Activated naive CD8-positive, alpha-beta T cell treated with anti-CD3 and anti-CD28 coated beads, Interleukin-2, amount 50 U/mL, for 24 hours (primary cell): ENCODE measurements around the gene SMG6.

Experiments
- ATAC-seq: fragments of 150-1000 bp; cut with Tn5 transposase; one replicate; pipeline ENCODE4 v1.10.0; 2021
- DNase-seq: peaks from one replicate; pipeline ENCODE4 v3.0.0; 2021
- H3K27ac Mint-ChIP-seq: one replicate; pipeline ENCODE4 v1.8.0; 2021; ENCODE audit warnings: mild to moderate bottlenecking, mixed read lengths
- H3K27me3 Mint-ChIP-seq: one replicate; pipeline ENCODE4 v1.8.0; 2021; ENCODE audit warnings: mixed read lengths
- H3K36me3 Mint-ChIP-seq: one replicate; pipeline ENCODE4 v1.8.0; 2021; ENCODE audit warnings: low read depth, mixed read lengths
- H3K4me1 Mint-ChIP-seq: one replicate; pipeline ENCODE4 v1.8.0; 2021; ENCODE audit warnings: mixed read lengths
- H3K4me3 Mint-ChIP-seq: one replicate; pipeline ENCODE4 v1.8.0; 2021; ENCODE audit warnings: mild to moderate bottlenecking, moderate library complexity, mixed read lengths
- H3K9me3 Mint-ChIP-seq: one replicate; pipeline ENCODE4 v1.8.0; 2021; ENCODE audit warnings: mixed read lengths

Gene SMG6

DNA sequence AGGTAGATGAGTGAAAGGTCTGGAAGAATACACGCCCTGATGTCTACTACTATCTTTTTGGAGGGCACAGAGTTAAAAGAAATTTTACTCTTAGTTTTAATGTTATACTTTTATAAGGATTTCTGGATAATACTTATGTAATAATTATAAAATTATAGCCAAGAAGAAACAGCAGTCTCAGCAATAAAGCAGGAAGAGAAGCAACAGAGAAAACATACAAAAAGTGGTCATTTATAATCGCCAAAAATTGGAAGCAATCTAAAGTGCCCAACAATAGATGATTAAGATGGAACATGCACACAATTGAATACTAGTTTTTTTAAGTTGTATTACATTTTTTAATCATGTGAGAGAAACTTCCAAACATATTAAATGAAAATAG, 64.4 kb downstream of the SMG6 start:
- H3K36me3 Mint-ChIP-seq: peaks cover 51% of the 10 kb centered on the region
- no peak for DNase-seq
- peaks cover 21% of the 10 kb centered on the region for H3K4me1 Mint-ChIP-seq
- H3K27me3 Mint-ChIP-seq: no peaks in the 10 kb centered on the region
- ATAC-seq: no peak
- H3K4me3 Mint-ChIP-seq: no peak overlapping the region
- no peaks in the 10 kb centered on the region for H3K9me3 Mint-ChIP-seq
- no peak overlapping the region for H3K27ac Mint-ChIP-seq

- no peak for ATAC-seq
- no peak overlapping the region for H3K4me3 Mint-ChIP-seq
- H3K9me3 Mint-ChIP-seq: no peaks in the 10 kb centered on the region
- no peaks in the 10 kb centered on the region for H3K27me3 Mint-ChIP-seq
- H3K27ac Mint-ChIP-seq: no peak overlapping the region
- DNase-seq: no peak
- peaks cover 45% of the 10 kb centered on the region for H3K36me3 Mint-ChIP-seq
- H3K4me1 Mint-ChIP-seq: peaks cover 22% of the 10 kb centered on the region
Measured at GRCh38 chr17:2238432-2239169, 65.0 kb downstream of the SMG6 start.

DNA sequence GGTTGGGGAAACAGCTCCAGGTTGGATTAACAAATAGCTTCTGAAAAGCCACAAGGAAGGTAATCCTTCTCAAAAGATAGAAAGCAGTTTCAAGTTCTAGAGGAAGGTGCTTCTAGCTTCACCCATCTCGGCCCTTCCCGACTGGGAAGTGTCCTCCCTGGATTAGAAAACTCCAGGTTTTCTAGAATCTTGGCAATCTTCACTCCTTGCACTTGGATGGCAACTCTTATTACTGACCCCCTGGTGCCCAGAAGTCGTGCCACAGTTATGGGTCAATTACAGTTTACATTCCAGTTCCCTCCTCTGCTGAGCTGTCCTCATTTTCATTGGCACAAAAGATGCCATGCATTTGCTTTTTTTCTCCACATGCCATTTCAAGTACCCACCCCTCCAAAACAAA, 65.6 kb downstream of the SMG6 start:
- H3K9me3 Mint-ChIP-seq: no peaks in the 10 kb centered on the region
- DNase-seq (no peak), ATAC-seq (no peak)
- H3K27ac Mint-ChIP-seq: no peak overlapping the region
- no peak overlapping the region for H3K4me3 Mint-ChIP-seq
- H3K36me3 Mint-ChIP-seq: peaks cover 40% of the 10 kb centered on the region
- H3K27me3 Mint-ChIP-seq: no peaks in the 10 kb centered on the region
- peaks cover 27% of the 10 kb centered on the region for H3K4me1 Mint-ChIP-seq

GRCh38 chr17:2237521-2237921, 66.1 kb downstream of the SMG6 start:
- H3K9me3 Mint-ChIP-seq: no peaks in the 10 kb centered on the region
- peaks cover 37% of the 10 kb centered on the region for H3K36me3 Mint-ChIP-seq

GRCh38 chr17:2235792-2236366, 67.7 kb downstream of the SMG6 start:
- no peak overlapping the region for H3K4me3 Mint-ChIP-seq
- peaks cover 28% of the 10 kb centered on the region for H3K36me3 Mint-ChIP-seq
- no peaks in the 10 kb centered on the region for H3K9me3 Mint-ChIP-seq
- DNase-seq (no peak), ATAC-seq (no peak)
- no peaks in the 10 kb centered on the region for H3K27me3 Mint-ChIP-seq
- peaks cover 34% of the 10 kb centered on the region for H3K4me1 Mint-ChIP-seq
- no peak overlapping the region for H3K27ac Mint-ChIP-seq

More at GRCh38 chr17:2237521-2237921, 66.1 kb downstream of the SMG6 start:
- Mint-ChIP-seq H3K4me1 (peaks cover 27% of the 10 kb centered on the region), H3K4me3 (no peak overlapping the region), H3K27ac (no peak overlapping the region), H3K27me3 (no peaks in the 10 kb centered on the region)
- DNase-seq (no peak), ATAC-seq (no peak)

DNA sequence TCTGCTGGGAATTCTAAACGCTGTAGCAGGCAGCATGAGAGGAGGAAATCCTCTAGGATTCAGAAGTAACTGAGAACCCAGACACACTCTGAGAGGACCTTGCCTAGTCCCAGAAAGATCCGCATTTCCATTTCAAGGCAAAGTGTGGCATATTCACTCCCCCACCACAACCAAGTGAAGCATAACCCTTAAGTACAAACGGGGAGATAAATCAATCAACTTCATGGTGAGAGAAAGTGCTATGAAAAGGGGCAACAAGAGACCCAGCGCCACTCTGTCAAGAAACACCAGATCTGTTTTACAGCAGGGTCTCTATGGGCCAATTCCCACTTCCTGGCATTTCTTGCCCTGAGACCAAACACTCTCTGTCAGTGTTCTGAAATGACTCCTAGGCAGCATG, 68.3 kb downstream of the SMG6 start:
- H3K36me3 Mint-ChIP-seq: peaks cover 25% of the 10 kb centered on the region

GRCh38 chr17:2233441-2233947, 70.1 kb downstream of the SMG6 start:
- Mint-ChIP-seq H3K4me1 (peaks cover 25% of the 10 kb centered on the region), H3K27ac (no peak overlapping the region), H3K9me3 (no peaks in the 10 kb centered on the region), H3K36me3 (peaks cover 28% of the 10 kb centered on the region), H3K27me3 (no peaks in the 10 kb centered on the region), H3K4me3 (no peak overlapping the region)
- DNase-seq (no peak), ATAC-seq (peak; percentile 28)

More for the DNA sequence above, 68.3 kb downstream of the SMG6 start:
- H3K27ac Mint-ChIP-seq: no peak overlapping the region
- H3K27me3 Mint-ChIP-seq: no peaks in the 10 kb centered on the region
- DNase-seq: no peak
- H3K9me3 Mint-ChIP-seq: no peaks in the 10 kb centered on the region
- H3K4me3 Mint-ChIP-seq: no peak overlapping the region
- ATAC-seq: no peak
- H3K4me1 Mint-ChIP-seq: peaks cover 34% of the 10 kb centered on the region

- DNase-seq (no peak), ATAC-seq (no peak)
- H3K36me3 Mint-ChIP-seq: peaks cover 26% of the 10 kb centered on the region
- peaks cover 25% of the 10 kb centered on the region for H3K4me1 Mint-ChIP-seq
- no peaks in the 10 kb centered on the region for H3K9me3 Mint-ChIP-seq
- H3K27me3 Mint-ChIP-seq: no peaks in the 10 kb centered on the region
- H3K27ac Mint-ChIP-seq: no peak overlapping the region
- no peak overlapping the region for H3K4me3 Mint-ChIP-seq
Measured at GRCh38 chr17:2232244-2232638, 71.3 kb downstream of the SMG6 start.

GRCh38 chr17:2230877-2231276, 72.7 kb downstream of the SMG6 start:
- H3K4me1 Mint-ChIP-seq: peaks cover 24% of the 10 kb centered on the region
- ATAC-seq (no peak), DNase-seq (no peak)
- no peaks in the 10 kb centered on the region for H3K27me3 Mint-ChIP-seq
- no peak overlapping the region for H3K4me3 Mint-ChIP-seq
- H3K36me3 Mint-ChIP-seq: peaks cover 23% of the 10 kb centered on the region
- H3K27ac Mint-ChIP-seq: no peak overlapping the region
- no peaks in the 10 kb centered on the region for H3K9me3 Mint-ChIP-seq

GRCh38 chr17:2227025-2227699, 76.4 kb downstream of the SMG6 start:
- Mint-ChIP-seq H3K4me3 (no peak overlapping the region), H3K27ac (no peak overlapping the region), H3K27me3 (no peaks in the 10 kb centered on the region), H3K36me3 (peaks cover 18% of the 10 kb centered on the region), H3K9me3 (no peaks in the 10 kb centered on the region), H3K4me1 (peaks cover 39% of the 10 kb centered on the region)
- DNase-seq (no peak), ATAC-seq (no peak)

GRCh38 chr17:2223617-2223927, 80.0 kb downstream of the SMG6 start:
- no peak for ATAC-seq
- H3K9me3 Mint-ChIP-seq: no peaks in the 10 kb centered on the region
- DNase-seq: no peak
- H3K4me3 Mint-ChIP-seq: peak overlapping the region; percentile 47
- H3K27ac Mint-ChIP-seq: no peak overlapping the region
- H3K27me3 Mint-ChIP-seq: no peaks in the 10 kb centered on the region
- H3K36me3 Mint-ChIP-seq: peaks cover 11% of the 10 kb centered on the region
- peaks cover 35% of the 10 kb centered on the region for H3K4me1 Mint-ChIP-seq

- H3K27me3 Mint-ChIP-seq: no peaks in the 10 kb centered on the region
- H3K27ac Mint-ChIP-seq: peak overlapping the region; percentile 66
- no peaks in the 10 kb centered on the region for H3K9me3 Mint-ChIP-seq
- ATAC-seq (peak; percentile 77), DNase-seq (peak; percentile 50)
- H3K4me3 Mint-ChIP-seq: peak overlapping the region; percentile 47
- peaks cover 37% of the 10 kb centered on the region for H3K4me1 Mint-ChIP-seq
- H3K36me3 Mint-ChIP-seq: peaks cover 13% of the 10 kb centered on the region
Measured at GRCh38 chr17:2222901-2223616, 80.5 kb downstream of the SMG6 start.

DNA sequence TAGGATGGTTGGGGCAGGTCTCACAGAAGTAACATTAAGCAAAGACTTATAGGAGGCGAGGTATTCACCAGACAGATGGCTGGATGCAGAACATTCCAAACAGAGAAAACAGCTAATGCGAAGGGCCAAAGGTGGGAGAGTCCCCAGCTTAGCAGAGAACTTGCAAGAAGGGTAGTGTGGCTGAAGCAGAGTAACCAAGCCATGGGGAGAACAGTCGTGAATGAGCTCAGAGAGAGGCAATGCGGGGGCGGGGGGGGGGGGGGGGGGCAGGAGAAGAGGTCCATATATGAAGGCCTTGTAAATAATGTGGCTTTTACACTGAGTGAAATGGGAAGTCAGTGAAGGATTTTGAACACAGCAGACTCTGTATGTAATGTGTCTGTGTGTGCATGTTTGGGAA, 81.3 kb downstream of the SMG6 start:
- H3K27ac Mint-ChIP-seq: no peak overlapping the region
- ATAC-seq (no peak), DNase-seq (no peak)
- no peaks in the 10 kb centered on the region for H3K27me3 Mint-ChIP-seq
- H3K4me1 Mint-ChIP-seq: peaks cover 37% of the 10 kb centered on the region
- H3K4me3 Mint-ChIP-seq: no peak overlapping the region
- no peaks in the 10 kb centered on the region for H3K9me3 Mint-ChIP-seq
- H3K36me3 Mint-ChIP-seq: peaks cover 16% of the 10 kb centered on the region

- Mint-ChIP-seq H3K9me3 (no peaks in the 10 kb centered on the region), H3K4me3 (no peak overlapping the region), H3K27me3 (no peaks in the 10 kb centered on the region), H3K36me3 (peaks cover 13% of the 10 kb centered on the region), H3K27ac (peak overlapping the region; percentile 72), H3K4me1 (peaks cover 57% of the 10 kb centered on the region)
- ATAC-seq: no peak
- no peak for DNase-seq
Measured at GRCh38 chr17:2218426-2218825, 85.2 kb downstream of the SMG6 start.
